WTC11 (cell line): Measurements from ENCODE around the gene LNX1. TPM values are rescaled to one million over a fixed set of nuclear protein-coding genes. Genes with fewer than 3 reads are reported as not detected.

Experiments used
- ATAC-seq: fragments of 200-7000 bp; cut with Tn5 transposase; 2 replicates; pipeline ENCODE4 v1.10.0; 2021; ENCODE audit warnings: mild to moderate bottlenecking, moderate library complexity
- CTCF ChIA-PET: fragments of 300-600 bp; sonication (Branson Sonifier 250); formaldehyde crosslinking; loops from one replicate; lab custom pipeline; 2021; ENCODE audit warnings: antibody characterized with exemption; lab: Charles Lee
- POLR2A ChIA-PET: fragments of 350-600 bp; sonication (Branson Sonifier 250); formaldehyde crosslinking; loops from one replicate; lab custom pipeline; 2021; ENCODE audit warnings: antibody characterized with exemption; lab: Charles Lee
- DNase-seq: peaks from one replicate; pipeline ENCODE4 v3.0.0; 2021; ENCODE audit warnings: low spot score
- H3K27ac Mint-ChIP-seq: 2 replicates; pipeline ENCODE4 v1.8.0; 2021; ENCODE audit warnings: mixed read lengths
- H3K27me3 Mint-ChIP-seq: 2 replicates; pipeline ENCODE4 v1.8.0; 2021; ENCODE audit warnings: low read depth, mild to moderate bottlenecking, moderate library complexity, mixed read lengths
- H3K36me3 Mint-ChIP-seq: 2 replicates; pipeline ENCODE4 v1.8.0; 2021; ENCODE audit warnings: mixed read lengths
- H3K4me1 Mint-ChIP-seq: 2 replicates; pipeline ENCODE4 v1.8.0; 2022; ENCODE audit warnings: mixed read lengths
- H3K4me3 Mint-ChIP-seq: 2 replicates; pipeline ENCODE4 v1.8.0; 2021; ENCODE audit warnings: mild to moderate bottlenecking, moderate library complexity, mixed read lengths
- H3K9me3 Mint-ChIP-seq: 2 replicates; pipeline ENCODE4 v1.8.0; 2021; ENCODE audit warnings: mixed read lengths
- FOXJ3 ChIP-seq: sonication (generic); formaldehyde crosslinking; IDR thresholded peaks from 2 replicates; pipeline ENCODE4 v1.9.0; 2021; ENCODE audit warnings: missing genetic modification reagents, mild to moderate bottlenecking, borderline replicate concordance
- FOXK1 ChIP-seq: sonication (generic); formaldehyde crosslinking; IDR thresholded peaks from 2 replicates; pipeline ENCODE4 v1.8.0; 2022; ENCODE audit warnings: mild to moderate bottlenecking, moderate library complexity, missing genetic modification reagents
- RELA ChIP-seq: sonication (generic); formaldehyde crosslinking; IDR thresholded peaks from 2 replicates; pipeline ENCODE4 v1.8.1; 2022; ENCODE audit warnings: missing genetic modification reagents, mild to moderate bottlenecking, borderline replicate concordance
- SMAD4 ChIP-seq: sonication (generic); formaldehyde crosslinking; IDR thresholded peaks from 2 replicates; pipeline ENCODE4 v1.8.0; 2022; ENCODE audit warnings: mild to moderate bottlenecking, missing genetic modification reagents
- SOX15 ChIP-seq: fragments of 250-450 bp; sonication (Bioruptor Pico); IDR thresholded peaks from 2 replicates; pipeline ENCODE4 v1.9.0; 2021; ENCODE audit warnings: mild to moderate bottlenecking
- TCF7 ChIP-seq: sonication (generic); formaldehyde crosslinking; IDR thresholded peaks from 2 replicates; pipeline ENCODE4 v1.8.0; 2022; ENCODE audit warnings: mild to moderate bottlenecking, low read depth, missing genetic modification reagents, moderate library complexity
- TP53 ChIP-seq: sonication (generic); formaldehyde crosslinking; IDR thresholded peaks from 2 replicates; pipeline ENCODE4 v1.8.1; 2023; ENCODE audit warnings: mild to moderate bottlenecking, missing genetic modification reagents
- ZNF219 ChIP-seq: sonication (generic); formaldehyde crosslinking; IDR thresholded peaks from 2 replicates; pipeline ENCODE4 v1.8.0; 2023; ENCODE audit warnings: missing genetic modification reagents, mild to moderate bottlenecking, borderline replicate concordance
- ZNF263 ChIP-seq: sonication (generic); formaldehyde crosslinking; IDR thresholded peaks from 2 replicates; pipeline ENCODE4 v1.8.1; 2022; ENCODE audit warnings: low read depth, mild to moderate bottlenecking, moderate library complexity, missing genetic modification reagents
- ZNF396 ChIP-seq: fragments of 250-450 bp; sonication (Bioruptor Pico); IDR thresholded peaks from 2 replicates; pipeline ENCODE4 v1.8.0; 2021; ENCODE audit warnings: mild to moderate bottlenecking, moderate library complexity, borderline replicate concordance
- ZNF423 ChIP-seq: fragments of 250-450 bp; sonication (Bioruptor Pico); IDR thresholded peaks from 2 replicates; pipeline ENCODE4 v2.1.2; 2022; ENCODE audit warnings: mild to moderate bottlenecking, moderate library complexity
- total RNA-seq: library from RNA; stranded (reverse); gene quantifications from 3 replicates; pipeline ENCODE4 v1.2.3, GENCODE V29; 2021
- TF ChIP-seq, protein P1 (sequence below): sonication (generic); formaldehyde crosslinking; conservative IDR thresholded peaks from 2 replicates; pipeline ENCODE4 v1.8.1; 2023; ENCODE audit warnings: mild to moderate bottlenecking, low read depth, missing genetic modification reagents, moderate library complexity
- TF ChIP-seq, protein P2 (sequence below): sonication (generic); formaldehyde crosslinking; IDR thresholded peaks from 2 replicates; pipeline ENCODE4 v1.8.0; 2023; ENCODE audit warnings: mild to moderate bottlenecking, missing genetic modification reagents
- TF ChIP-seq, protein P3 (sequence below): sonication (generic); formaldehyde crosslinking; IDR thresholded peaks from 2 replicates; pipeline ENCODE4 v1.8.1; 2022; ENCODE audit warnings: mild to moderate bottlenecking, moderate library complexity, missing genetic modification reagents
- TF ChIP-seq, protein P4 (sequence below): sonication (generic); formaldehyde crosslinking; IDR thresholded peaks from 2 replicates; pipeline ENCODE4 v1.8.0; 2022; ENCODE audit warnings: missing genetic modification reagents
- TF ChIP-seq, protein P5 (sequence below): sonication (generic); formaldehyde crosslinking; IDR thresholded peaks from 2 replicates; pipeline ENCODE4 v1.8.1; 2022; ENCODE audit warnings: low read depth, missing genetic modification reagents, borderline replicate concordance

LNX1 gene
- total RNA-seq, 1 experiment from 2014 or later, result 5.9 TPM

DNA sequence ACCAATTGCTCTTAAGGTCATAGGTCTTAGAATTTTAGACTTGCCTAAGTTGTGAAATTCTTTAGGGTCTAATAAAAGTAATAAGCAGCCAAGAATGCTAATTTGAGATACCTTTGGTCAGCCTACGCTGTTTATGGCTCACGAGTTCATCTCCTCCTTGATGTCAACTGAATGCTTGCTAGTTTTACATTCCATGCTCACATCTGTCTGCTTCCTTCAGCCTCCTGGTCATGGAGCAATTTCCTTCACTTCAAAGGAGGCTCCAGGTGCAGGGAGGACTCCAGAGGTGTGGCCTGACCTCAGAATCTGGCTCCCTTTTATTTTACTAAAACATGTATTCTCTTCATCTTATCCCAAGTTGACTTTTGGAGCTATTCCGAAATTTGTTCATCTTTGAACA is 23.3 kb upstream of the LNX1 start:
- no peak overlapping the region for H3K27ac Mint-ChIP-seq
- peak; percentile 77 for ATAC-seq
- H3K27me3 Mint-ChIP-seq, result no peaks in the 10 kb centered on the region

More for the DNA sequence above, 23.3 kb upstream of the LNX1 start:
- Mint-ChIP-seq H3K9me3 (peaks cover 8% of the 10 kb centered on the region), H3K4me3 (no peak overlapping the region), H3K4me1 (peaks cover 6% of the 10 kb centered on the region; the same call in 1 of the 2 replicates), H3K36me3 (no peaks in the 10 kb centered on the region)
- no peak for DNase-seq
- no peak for TF ChIP-seq FOXK1
- TF ChIP-seq SMAD4 (CRISPR knock-in tag), result no peak
- no peak for TF ChIP-seq ZNF396 (CRISPR knock-in tag)
- TF ChIP-seq, protein P1, sequence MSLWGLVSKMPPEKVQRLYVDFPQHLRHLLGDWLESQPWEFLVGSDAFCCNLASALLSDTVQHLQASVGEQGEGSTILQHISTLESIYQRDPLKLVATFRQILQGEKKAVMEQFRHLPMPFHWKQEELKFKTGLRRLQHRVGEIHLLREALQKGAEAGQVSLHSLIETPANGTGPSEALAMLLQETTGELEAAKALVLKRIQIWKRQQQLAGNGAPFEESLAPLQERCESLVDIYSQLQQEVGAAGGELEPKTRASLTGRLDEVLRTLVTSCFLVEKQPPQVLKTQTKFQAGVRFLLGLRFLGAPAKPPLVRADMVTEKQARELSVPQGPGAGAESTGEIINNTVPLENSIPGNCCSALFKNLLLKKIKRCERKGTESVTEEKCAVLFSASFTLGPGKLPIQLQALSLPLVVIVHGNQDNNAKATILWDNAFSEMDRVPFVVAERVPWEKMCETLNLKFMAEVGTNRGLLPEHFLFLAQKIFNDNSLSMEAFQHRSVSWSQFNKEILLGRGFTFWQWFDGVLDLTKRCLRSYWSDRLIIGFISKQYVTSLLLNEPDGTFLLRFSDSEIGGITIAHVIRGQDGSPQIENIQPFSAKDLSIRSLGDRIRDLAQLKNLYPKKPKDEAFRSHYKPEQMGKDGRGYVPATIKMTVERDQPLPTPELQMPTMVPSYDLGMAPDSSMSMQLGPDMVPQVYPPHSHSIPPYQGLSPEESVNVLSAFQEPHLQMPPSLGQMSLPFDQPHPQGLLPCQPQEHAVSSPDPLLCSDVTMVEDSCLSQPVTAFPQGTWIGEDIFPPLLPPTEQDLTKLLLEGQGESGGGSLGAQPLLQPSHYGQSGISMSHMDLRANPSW (CRISPR knock-in tag), result no peak
- no peak for TF ChIP-seq SOX15 (CRISPR knock-in tag)
- TF ChIP-seq, protein P2, sequence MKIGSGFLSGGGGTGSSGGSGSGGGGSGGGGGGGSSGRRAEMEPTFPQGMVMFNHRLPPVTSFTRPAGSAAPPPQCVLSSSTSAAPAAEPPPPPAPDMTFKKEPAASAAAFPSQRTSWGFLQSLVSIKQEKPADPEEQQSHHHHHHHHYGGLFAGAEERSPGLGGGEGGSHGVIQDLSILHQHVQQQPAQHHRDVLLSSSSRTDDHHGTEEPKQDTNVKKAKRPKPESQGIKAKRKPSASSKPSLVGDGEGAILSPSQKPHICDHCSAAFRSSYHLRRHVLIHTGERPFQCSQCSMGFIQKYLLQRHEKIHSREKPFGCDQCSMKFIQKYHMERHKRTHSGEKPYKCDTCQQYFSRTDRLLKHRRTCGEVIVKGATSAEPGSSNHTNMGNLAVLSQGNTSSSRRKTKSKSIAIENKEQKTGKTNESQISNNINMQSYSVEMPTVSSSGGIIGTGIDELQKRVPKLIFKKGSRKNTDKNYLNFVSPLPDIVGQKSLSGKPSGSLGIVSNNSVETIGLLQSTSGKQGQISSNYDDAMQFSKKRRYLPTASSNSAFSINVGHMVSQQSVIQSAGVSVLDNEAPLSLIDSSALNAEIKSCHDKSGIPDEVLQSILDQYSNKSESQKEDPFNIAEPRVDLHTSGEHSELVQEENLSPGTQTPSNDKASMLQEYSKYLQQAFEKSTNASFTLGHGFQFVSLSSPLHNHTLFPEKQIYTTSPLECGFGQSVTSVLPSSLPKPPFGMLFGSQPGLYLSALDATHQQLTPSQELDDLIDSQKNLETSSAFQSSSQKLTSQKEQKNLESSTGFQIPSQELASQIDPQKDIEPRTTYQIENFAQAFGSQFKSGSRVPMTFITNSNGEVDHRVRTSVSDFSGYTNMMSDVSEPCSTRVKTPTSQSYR (CRISPR knock-in tag), result no peak
- TF ChIP-seq, protein P3, sequence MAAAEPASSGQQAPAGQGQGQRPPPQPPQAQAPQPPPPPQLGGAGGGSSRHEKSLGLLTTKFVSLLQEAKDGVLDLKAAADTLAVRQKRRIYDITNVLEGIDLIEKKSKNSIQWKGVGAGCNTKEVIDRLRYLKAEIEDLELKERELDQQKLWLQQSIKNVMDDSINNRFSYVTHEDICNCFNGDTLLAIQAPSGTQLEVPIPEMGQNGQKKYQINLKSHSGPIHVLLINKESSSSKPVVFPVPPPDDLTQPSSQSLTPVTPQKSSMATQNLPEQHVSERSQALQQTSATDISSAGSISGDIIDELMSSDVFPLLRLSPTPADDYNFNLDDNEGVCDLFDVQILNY (CRISPR knock-in tag), result no peak
- no peak for TF ChIP-seq RELA (CRISPR knock-in tag)
- no peak for TF ChIP-seq FOXJ3 (CRISPR knock-in tag)
- no peak for TF ChIP-seq ZNF219 (CRISPR knock-in tag)
- TF ChIP-seq ZNF423 (CRISPR knock-in tag), result no peak
- TF ChIP-seq, protein P4, sequence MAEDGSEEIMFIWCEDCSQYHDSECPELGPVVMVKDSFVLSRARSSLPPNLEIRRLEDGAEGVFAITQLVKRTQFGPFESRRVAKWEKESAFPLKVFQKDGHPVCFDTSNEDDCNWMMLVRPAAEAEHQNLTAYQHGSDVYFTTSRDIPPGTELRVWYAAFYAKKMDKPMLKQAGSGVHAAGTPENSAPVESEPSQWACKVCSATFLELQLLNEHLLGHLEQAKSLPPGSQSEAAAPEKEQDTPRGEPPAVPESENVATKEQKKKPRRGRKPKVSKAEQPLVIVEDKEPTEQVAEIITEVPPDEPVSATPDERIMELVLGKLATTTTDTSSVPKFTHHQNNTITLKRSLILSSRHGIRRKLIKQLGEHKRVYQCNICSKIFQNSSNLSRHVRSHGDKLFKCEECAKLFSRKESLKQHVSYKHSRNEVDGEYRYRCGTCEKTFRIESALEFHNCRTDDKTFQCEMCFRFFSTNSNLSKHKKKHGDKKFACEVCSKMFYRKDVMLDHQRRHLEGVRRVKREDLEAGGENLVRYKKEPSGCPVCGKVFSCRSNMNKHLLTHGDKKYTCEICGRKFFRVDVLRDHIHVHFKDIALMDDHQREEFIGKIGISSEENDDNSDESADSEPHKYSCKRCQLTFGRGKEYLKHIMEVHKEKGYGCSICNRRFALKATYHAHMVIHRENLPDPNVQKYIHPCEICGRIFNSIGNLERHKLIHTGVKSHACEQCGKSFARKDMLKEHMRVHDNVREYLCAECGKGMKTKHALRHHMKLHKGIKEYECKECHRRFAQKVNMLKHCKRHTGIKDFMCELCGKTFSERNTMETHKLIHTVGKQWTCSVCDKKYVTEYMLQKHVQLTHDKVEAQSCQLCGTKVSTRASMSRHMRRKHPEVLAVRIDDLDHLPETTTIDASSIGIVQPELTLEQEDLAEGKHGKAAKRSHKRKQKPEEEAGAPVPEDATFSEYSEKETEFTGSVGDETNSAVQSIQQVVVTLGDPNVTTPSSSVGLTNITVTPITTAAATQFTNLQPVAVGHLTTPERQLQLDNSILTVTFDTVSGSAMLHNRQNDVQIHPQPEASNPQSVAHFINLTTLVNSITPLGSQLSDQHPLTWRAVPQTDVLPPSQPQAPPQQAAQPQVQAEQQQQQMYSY (CRISPR knock-in tag), result no peak
- no peak for TF ChIP-seq ZNF263
- no peak for TF ChIP-seq TP53
- TF ChIP-seq, protein P5, sequence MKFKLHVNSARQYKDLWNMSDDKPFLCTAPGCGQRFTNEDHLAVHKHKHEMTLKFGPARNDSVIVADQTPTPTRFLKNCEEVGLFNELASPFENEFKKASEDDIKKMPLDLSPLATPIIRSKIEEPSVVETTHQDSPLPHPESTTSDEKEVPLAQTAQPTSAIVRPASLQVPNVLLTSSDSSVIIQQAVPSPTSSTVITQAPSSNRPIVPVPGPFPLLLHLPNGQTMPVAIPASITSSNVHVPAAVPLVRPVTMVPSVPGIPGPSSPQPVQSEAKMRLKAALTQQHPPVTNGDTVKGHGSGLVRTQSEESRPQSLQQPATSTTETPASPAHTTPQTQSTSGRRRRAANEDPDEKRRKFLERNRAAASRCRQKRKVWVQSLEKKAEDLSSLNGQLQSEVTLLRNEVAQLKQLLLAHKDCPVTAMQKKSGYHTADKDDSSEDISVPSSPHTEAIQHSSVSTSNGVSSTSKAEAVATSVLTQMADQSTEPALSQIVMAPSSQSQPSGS (CRISPR knock-in tag), result no peak
- TF ChIP-seq TCF7 (CRISPR knock-in tag), result no peak
- POLR2A ChIA-PET, result no interaction called here
- CTCF ChIA-PET, result interaction anchor here (1.0 to 1.8 kb wide), 2 partner anchors 13 to 619 kb away, joined by 3 to 7 read pairs; no protein-coding TSS in a partner anchor
